ENCODE data around the gene FGD5. TPM values are rescaled to one million over a fixed set of nuclear protein-coding genes. Genes with fewer than 3 reads are reported as not detected.

The FGD5 gene
- total RNA-seq, 1 experiment from 2014 or later = 0.40 TPM

GRCh38 chr3:14913926-14914778 is 95.4 kb downstream of the FGD5 start:
- Histone ChIP-seq H3K27me3 (no peaks in the 10 kb centered on the region), H3K4me3 (no peak overlapping the region), H3K36me3 (no peaks in the 10 kb centered on the region), H3K9me3 (no peaks in the 10 kb centered on the region)
- no peak for DNase-seq

GRCh38 chr3:14914779-14915117 is 96.0 kb downstream of the FGD5 start:
- Histone ChIP-seq H3K36me3 (no peaks in the 10 kb centered on the region), H3K9me3 (no peaks in the 10 kb centered on the region), H3K4me3 (no peak overlapping the region), H3K27me3 (no peaks in the 10 kb centered on the region)
- no peak for DNase-seq

- no peak overlapping the region for H3K4me3 ChIP-seq
- no peaks in the 10 kb centered on the region for H3K9me3 ChIP-seq
- no peak for DNase-seq
- H3K27me3 ChIP-seq = no peaks in the 10 kb centered on the region
- H3K36me3 ChIP-seq = no peaks in the 10 kb centered on the region
Observed at GRCh38 chr3:14915636-14916222, 97.0 kb downstream of the FGD5 start.

GRCh38 chr3:14918356-14918860 is 99.6 kb downstream of the FGD5 start:
- Histone ChIP-seq H3K9me3 (no peaks in the 10 kb centered on the region), H3K36me3 (no peaks in the 10 kb centered on the region), H3K4me3 (no peak overlapping the region), H3K27me3 (no peaks in the 10 kb centered on the region)
- DNase-seq = no peak

- Histone ChIP-seq H3K36me3 (no peaks in the 10 kb centered on the region), H3K9me3 (no peaks in the 10 kb centered on the region)
- DNase-seq = no peak
Observed at GRCh38 chr3:14920536-14920935, 101.8 kb downstream of the FGD5 start.

GRCh38 chr3:14921034-14921616 is 102.4 kb downstream of the FGD5 start:
- Histone ChIP-seq H3K9me3 (no peaks in the 10 kb centered on the region), H3K4me3 (no peak overlapping the region), H3K36me3 (no peaks in the 10 kb centered on the region), H3K27me3 (no peaks in the 10 kb centered on the region)
- peak; percentile 66 for DNase-seq

More at GRCh38 chr3:14920536-14920935, 101.8 kb downstream of the FGD5 start:
- H3K4me3 ChIP-seq = no peak overlapping the region
- no peaks in the 10 kb centered on the region for H3K27me3 ChIP-seq

GRCh38 chr3:14921811-14922705 is 103.3 kb downstream of the FGD5 start:
- no peaks in the 10 kb centered on the region for H3K36me3 ChIP-seq
- no peak overlapping the region for H3K4me3 ChIP-seq
- no peaks in the 10 kb centered on the region for H3K27me3 ChIP-seq
- no peaks in the 10 kb centered on the region for H3K9me3 ChIP-seq
- no peak for DNase-seq

GRCh38 chr3:14922863-14923262 is 104.1 kb downstream of the FGD5 start:
- Histone ChIP-seq H3K9me3 (no peaks in the 10 kb centered on the region), H3K27me3 (no peaks in the 10 kb centered on the region), H3K36me3 (no peaks in the 10 kb centered on the region), H3K4me3 (no peak overlapping the region)
- no peak for DNase-seq

GRCh38 chr3:14923476-14923875 is 104.7 kb downstream of the FGD5 start:
- Histone ChIP-seq H3K36me3 (no peaks in the 10 kb centered on the region), H3K9me3 (no peaks in the 10 kb centered on the region), H3K27me3 (no peaks in the 10 kb centered on the region), H3K4me3 (no peak overlapping the region)
- no peak for DNase-seq

GRCh38 chr3:14925729-14926591 is 107.2 kb downstream of the FGD5 start:
- Histone ChIP-seq H3K4me3 (no peak overlapping the region), H3K36me3 (no peaks in the 10 kb centered on the region), H3K9me3 (no peaks in the 10 kb centered on the region), H3K27me3 (no peaks in the 10 kb centered on the region)
- DNase-seq = no peak

- Histone ChIP-seq H3K36me3 (no peaks in the 10 kb centered on the region), H3K9me3 (no peaks in the 10 kb centered on the region), H3K4me3 (no peak overlapping the region), H3K27me3 (no peaks in the 10 kb centered on the region)
- DNase-seq = no peak
Observed at GRCh38 chr3:14926592-14926991, 107.8 kb downstream of the FGD5 start.

- no peak for DNase-seq
- Histone ChIP-seq H3K27me3 (no peaks in the 10 kb centered on the region), H3K4me3 (no peak overlapping the region), H3K36me3 (no peaks in the 10 kb centered on the region), H3K9me3 (no peaks in the 10 kb centered on the region)
Observed at GRCh38 chr3:14927308-14927707, 108.5 kb downstream of the FGD5 start.

GRCh38 chr3:14929310-14930074 is 110.7 kb downstream of the FGD5 start:
- no peaks in the 10 kb centered on the region for H3K9me3 ChIP-seq
- no peak for DNase-seq
- no peak overlapping the region for H3K4me3 ChIP-seq
- no peaks in the 10 kb centered on the region for H3K27me3 ChIP-seq
- H3K36me3 ChIP-seq = no peaks in the 10 kb centered on the region

- no peaks in the 10 kb centered on the region for H3K9me3 ChIP-seq
- no peaks in the 10 kb centered on the region for H3K36me3 ChIP-seq
- no peak overlapping the region for H3K4me3 ChIP-seq
- no peak for DNase-seq
- H3K27me3 ChIP-seq = no peaks in the 10 kb centered on the region
Observed at GRCh38 chr3:14933820-14934425, 115.2 kb downstream of the FGD5 start.
